GM13977 (cell line): ENCODE data around the gene ZNF627.

Experiments
- DNase-seq: peaks from one replicate; pipeline ENCODE4 v3.0.0; 2012; ENCODE audit warnings: low spot score
- CTCF ChIP-seq: IDR thresholded peaks from 2 replicates; pipeline ENCODE4 v1.5.1; 2012; ENCODE audit warnings: mild to moderate bottlenecking, control low read depth; ENCODE audit not compliant: insufficient read depth; ENCODE audit errors: extremely low read depth, missing control alignments
- in situ Hi-C: fragments of 300-500 bp; cut with MboI; formaldehyde crosslinking; loops from one replicate; pipeline ENCODE4 v1.12.0; 2022; ENCODE audit warnings: low sequenced_read_pairs, low pct_unique_long_range_greater_than_20kb, mixed read lengths, inconsistent platforms; ENCODE audit not compliant: unreplicated experiment

The ZNF627 gene

GRCh38 chr19:11552666-11553372, 44.5 kb upstream of the ZNF627 start:
- no peak for DNase-seq
- no peak for TF ChIP-seq CTCF
- in situ Hi-C loops = no loop called here

GRCh38 chr19:11554160-11554559, 43.1 kb upstream of the ZNF627 start:
- DNase-seq = no peak
- in situ Hi-C loops = no loop called here
- no peak for TF ChIP-seq CTCF

GRCh38 chr19:11555246-11555645, 42.0 kb upstream of the ZNF627 start:
- DNase-seq = no peak
- TF ChIP-seq CTCF = no peak
- in situ Hi-C loops = no loop called here

GRCh38 chr19:11556634-11557420, 40.5 kb upstream of the ZNF627 start:
- in situ Hi-C loops = no loop called here
- DNase-seq = no peak
- TF ChIP-seq CTCF = no peak

GRCh38 chr19:11558881-11559828, 38.1 kb upstream of the ZNF627 start, which contains the start of gene ELOF1:
ELOF1 (minus strand) TSS chr19:11559230; CDS start chr19:11554347, 4,883 bp downstream.
- TF ChIP-seq CTCF = peak; percentile 10
- in situ Hi-C loops = no loop called here
- DNase-seq = peak; percentile 97

GRCh38 chr19:11560404-11561051, 36.8 kb upstream of the ZNF627 start:
- peak; percentile 67 for TF ChIP-seq CTCF
- DNase-seq = peak; percentile 77
- in situ Hi-C loops = no loop called here
